K562 (cell line): ENCODE results near the gene CSK.

ENCODE experiments used
- JUND ChIP-seq, 2 experiments: IDR thresholded peaks; 2 replicates in 1 of 2; 3 replicates in 1 of 2; pipeline ENCODE4 v1.6.1; 2011; ENCODE audit warnings: borderline replicate concordance in 2 of 2, low read depth in 2 of 2, low read length in 2 of 2, improper control_type of control experiment in 1 of 2, missing biosample characterization in 1 of 2, missing genetic modification characterization in 1 of 2, missing genetic modification reagents in 1 of 2
- NCOA4 ChIP-seq: fragments of 450-650 bp; IDR thresholded peaks from 2 replicates; pipeline ENCODE4 v1.6.1; 2018; ENCODE audit warnings: mild to moderate bottlenecking; ENCODE audit not compliant: partially characterized antibody
- RAD51 ChIP-seq: fragments of 450-650 bp; IDR thresholded peaks from 2 replicates; pipeline ENCODE4 v1.7.1; 2016; ENCODE audit warnings: low read depth, mild to moderate bottlenecking, borderline replicate concordance
- ZNF507 ChIP-seq: conservative IDR thresholded peaks from 2 replicates; pipeline ENCODE4 v1.6.1; 2017; ENCODE audit warnings: missing genetic modification characterization, missing compliant biosample characterization
- TF ChIP-seq, protein P1 (sequence below): fragments of 150-350 bp; conservative IDR thresholded peaks from 2 replicates; pipeline ENCODE4 v1.6.1; 2014; ENCODE audit warnings: low read length

DNA sequence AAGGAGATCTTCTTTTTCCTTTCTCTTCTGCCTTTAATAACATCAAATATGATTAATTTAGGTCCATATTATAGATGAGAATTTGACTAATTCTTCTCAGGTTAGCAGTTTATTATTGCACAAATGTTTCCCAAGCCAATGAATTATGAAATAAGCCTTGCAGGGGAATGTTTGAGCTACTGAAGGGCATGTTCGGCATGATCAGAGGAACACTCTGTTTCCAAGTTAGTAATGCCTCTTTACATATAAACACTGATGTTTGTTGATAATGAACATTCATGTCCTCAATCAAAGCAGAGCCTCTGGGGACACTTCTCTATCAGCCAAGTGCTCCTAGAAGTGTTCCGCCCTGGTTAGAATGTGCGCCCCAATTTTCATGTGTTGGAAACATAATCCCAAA, 46.6 kb upstream of the CSK start:
- no peak for TF ChIP-seq ZNF507 (tag)
- TF ChIP-seq, protein P1, sequence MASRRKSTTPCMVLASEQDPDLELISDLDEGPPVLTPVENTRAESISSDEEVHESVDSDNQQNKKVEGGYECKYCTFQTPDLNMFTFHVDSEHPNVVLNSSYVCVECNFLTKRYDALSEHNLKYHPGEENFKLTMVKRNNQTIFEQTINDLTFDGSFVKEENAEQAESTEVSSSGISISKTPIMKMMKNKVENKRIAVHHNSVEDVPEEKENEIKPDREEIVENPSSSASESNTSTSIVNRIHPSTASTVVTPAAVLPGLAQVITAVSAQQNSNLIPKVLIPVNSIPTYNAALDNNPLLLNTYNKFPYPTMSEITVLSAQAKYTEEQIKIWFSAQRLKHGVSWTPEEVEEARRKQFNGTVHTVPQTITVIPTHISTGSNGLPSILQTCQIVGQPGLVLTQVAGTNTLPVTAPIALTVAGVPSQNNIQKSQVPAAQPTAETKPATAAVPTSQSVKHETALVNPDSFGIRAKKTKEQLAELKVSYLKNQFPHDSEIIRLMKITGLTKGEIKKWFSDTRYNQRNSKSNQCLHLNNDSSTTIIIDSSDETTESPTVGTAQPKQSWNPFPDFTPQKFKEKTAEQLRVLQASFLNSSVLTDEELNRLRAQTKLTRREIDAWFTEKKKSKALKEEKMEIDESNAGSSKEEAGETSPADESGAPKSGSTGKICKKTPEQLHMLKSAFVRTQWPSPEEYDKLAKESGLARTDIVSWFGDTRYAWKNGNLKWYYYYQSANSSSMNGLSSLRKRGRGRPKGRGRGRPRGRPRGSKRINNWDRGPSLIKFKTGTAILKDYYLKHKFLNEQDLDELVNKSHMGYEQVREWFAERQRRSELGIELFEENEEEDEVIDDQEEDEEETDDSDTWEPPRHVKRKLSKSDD, result no peak
- no peak for TF ChIP-seq JUND (IDR thresholded peaks at IDR 0.05; ENCODE audit: borderline replicate concordance, low read depth, low read length)
- TF ChIP-seq JUND (tag; IDR thresholded peaks at IDR 0.05; ENCODE audit: borderline replicate concordance, low read depth, low read length), result no peak
- TF ChIP-seq RAD51, result no peak
- TF ChIP-seq NCOA4, result no peak
